ENCODE data around the gene CYB5A.
A peak's percentile ranks its signal among the peaks of the same experiment; 100 is the strongest.
"Not testable (repeated sequence)": the region's sequence is repeated elsewhere in the genome, so short reads cannot be mapped to it uniquely, and the experiment has no call there.

CYB5A gene

DNA sequence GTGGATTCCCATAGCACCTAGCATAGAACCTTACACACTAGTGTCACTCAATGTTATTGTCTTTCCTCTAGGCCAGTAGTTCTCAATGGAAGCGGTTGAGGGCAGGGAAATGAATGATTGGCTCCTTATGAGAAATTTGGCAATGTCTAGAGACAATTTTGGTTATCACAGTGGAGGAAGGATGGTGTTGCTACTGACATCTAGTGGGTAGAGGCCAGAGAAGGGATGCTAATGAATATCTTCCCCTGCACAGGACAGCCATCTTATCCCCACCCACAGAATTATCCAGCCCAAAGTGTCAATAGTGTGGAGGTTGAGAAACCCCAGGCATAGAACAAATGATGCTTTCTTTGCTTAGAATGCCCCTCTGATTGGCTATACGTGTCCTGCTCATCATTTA is 39.6 kb upstream of the CYB5A start:
- TF ChIP-seq, protein P1, sequence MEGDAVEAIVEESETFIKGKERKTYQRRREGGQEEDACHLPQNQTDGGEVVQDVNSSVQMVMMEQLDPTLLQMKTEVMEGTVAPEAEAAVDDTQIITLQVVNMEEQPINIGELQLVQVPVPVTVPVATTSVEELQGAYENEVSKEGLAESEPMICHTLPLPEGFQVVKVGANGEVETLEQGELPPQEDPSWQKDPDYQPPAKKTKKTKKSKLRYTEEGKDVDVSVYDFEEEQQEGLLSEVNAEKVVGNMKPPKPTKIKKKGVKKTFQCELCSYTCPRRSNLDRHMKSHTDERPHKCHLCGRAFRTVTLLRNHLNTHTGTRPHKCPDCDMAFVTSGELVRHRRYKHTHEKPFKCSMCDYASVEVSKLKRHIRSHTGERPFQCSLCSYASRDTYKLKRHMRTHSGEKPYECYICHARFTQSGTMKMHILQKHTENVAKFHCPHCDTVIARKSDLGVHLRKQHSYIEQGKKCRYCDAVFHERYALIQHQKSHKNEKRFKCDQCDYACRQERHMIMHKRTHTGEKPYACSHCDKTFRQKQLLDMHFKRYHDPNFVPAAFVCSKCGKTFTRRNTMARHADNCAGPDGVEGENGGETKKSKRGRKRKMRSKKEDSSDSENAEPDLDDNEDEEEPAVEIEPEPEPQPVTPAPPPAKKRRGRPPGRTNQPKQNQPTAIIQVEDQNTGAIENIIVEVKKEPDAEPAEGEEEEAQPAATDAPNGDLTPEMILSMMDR (IDR thresholded peaks at IDR 0.05; ENCODE audit: low read depth, low read length) = peak; percentile 53
- in situ Hi-C loops (cut with HindIII; ENCODE audit: low sequenced_read_pairs) = no loop called here
- no peak overlapping the region for H3K4me3 ChIP-seq (ENCODE audit: low read depth, low read length)
- peak; percentile 29 for DNase-seq (ENCODE audit: low read depth, low spot score)

DNA sequence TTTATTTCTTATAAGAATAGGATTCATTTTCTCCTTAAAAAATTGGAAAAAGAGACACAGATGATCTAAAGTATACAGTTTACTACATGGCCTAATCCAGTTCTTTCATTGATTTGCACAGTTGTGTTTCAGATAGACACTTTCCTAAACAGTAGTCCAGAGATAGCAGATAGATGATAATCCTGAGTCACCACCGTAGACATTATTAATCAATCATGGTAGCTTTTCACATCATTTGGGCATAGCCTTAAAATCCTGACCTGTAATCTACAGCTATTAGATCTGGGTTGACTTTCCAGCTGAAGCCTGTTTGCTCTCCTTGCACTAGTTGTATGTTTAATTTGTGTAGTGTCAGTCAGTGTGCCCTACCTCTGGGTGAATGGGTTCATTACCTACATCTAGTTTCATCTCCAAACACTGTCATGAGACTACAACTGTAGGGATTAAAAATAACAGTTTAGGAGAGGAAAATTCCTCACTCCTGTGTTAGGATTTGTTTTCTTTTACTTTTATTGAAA is 38.0 kb upstream of the CYB5A start:
- TF ChIP-seq, protein P1 (IDR thresholded peaks at IDR 0.05; ENCODE audit: low read depth, low read length) = no peak
- DNase-seq (ENCODE audit: low read depth, low spot score) = no peak
- in situ Hi-C loops (cut with HindIII; ENCODE audit: low sequenced_read_pairs) = no loop called here
- no peak overlapping the region for H3K4me3 ChIP-seq (ENCODE audit: low read depth, low read length)

DNA sequence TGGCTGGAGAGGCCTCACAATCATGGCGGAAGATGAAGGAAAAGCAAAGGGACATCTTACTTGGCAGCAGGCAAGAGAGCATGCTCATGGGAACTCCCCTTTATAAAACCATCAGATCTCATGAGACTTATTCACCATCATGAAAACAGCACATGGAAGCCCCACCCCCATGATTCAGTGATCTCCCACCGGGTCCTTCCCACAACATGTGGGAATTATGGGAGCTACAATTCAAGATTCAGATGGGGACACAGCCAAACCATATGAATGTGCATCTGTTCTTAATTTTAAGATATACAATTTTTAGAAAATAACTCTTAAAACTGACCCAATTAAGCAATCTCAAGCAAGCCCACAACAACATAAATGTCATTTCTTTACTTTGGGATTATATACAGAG is 36.4 kb upstream of the CYB5A start:
- TF ChIP-seq, protein P1 (IDR thresholded peaks at IDR 0.05; ENCODE audit: low read depth, low read length) = no peak
- DNase-seq (ENCODE audit: low read depth, low spot score) = peak; percentile 35
- H3K4me3 ChIP-seq (ENCODE audit: low read depth, low read length) = no peak overlapping the region
- in situ Hi-C loops (cut with HindIII; ENCODE audit: low sequenced_read_pairs) = no loop called here

DNA sequence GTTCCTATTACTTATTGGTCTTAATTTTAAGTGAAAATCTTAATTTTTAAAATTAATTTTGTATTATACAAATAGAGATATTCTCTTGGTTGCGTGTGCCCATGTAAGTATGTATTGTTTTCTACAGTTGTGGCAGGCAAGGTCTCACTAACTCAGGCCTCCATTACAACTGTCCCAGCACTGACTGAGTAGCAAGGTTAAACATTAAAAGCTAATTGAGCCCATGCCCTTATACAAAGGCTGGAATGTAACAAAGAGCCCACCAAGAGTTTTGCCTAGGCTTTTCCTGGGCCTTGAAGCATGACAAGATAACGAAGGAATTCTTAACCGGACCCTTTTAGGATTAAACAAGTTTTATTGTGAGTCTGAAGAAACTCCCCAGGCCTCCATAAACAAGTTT is 35.0 kb upstream of the CYB5A start:
- H3K4me3 ChIP-seq (ENCODE audit: low read depth, low read length); DNase-seq (ENCODE audit: low read depth, low spot score); in situ Hi-C loops (cut with HindIII; ENCODE audit: low sequenced_read_pairs): not testable (repeated sequence)

DNA sequence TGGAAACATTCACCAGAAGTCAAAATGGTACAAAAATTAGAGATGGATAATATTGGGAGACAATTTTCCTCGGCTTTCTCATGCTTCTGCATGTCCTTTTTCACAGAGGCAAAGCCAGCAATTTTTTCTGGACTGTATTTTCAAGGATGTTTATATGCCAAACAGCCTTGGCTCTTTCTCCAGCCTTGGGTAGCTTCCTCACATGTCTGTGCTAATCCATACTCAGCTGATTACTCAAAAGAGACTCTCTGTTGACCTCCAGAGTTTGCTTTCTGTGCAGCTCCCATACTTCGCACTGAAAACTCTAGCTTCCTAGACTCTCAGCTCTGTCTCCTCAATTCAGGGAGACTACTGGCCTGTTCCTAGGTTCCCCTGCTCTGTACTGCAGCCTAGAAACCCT is 34.5 kb upstream of the CYB5A start:
- in situ Hi-C loops (cut with HindIII; ENCODE audit: low sequenced_read_pairs) = no loop called here
- TF ChIP-seq, protein P1 (IDR thresholded peaks at IDR 0.05; ENCODE audit: low read depth, low read length) = no peak
- no peak overlapping the region for H3K4me3 ChIP-seq (ENCODE audit: low read depth, low read length)
- DNase-seq (ENCODE audit: low read depth, low spot score) = no peak

DNA sequence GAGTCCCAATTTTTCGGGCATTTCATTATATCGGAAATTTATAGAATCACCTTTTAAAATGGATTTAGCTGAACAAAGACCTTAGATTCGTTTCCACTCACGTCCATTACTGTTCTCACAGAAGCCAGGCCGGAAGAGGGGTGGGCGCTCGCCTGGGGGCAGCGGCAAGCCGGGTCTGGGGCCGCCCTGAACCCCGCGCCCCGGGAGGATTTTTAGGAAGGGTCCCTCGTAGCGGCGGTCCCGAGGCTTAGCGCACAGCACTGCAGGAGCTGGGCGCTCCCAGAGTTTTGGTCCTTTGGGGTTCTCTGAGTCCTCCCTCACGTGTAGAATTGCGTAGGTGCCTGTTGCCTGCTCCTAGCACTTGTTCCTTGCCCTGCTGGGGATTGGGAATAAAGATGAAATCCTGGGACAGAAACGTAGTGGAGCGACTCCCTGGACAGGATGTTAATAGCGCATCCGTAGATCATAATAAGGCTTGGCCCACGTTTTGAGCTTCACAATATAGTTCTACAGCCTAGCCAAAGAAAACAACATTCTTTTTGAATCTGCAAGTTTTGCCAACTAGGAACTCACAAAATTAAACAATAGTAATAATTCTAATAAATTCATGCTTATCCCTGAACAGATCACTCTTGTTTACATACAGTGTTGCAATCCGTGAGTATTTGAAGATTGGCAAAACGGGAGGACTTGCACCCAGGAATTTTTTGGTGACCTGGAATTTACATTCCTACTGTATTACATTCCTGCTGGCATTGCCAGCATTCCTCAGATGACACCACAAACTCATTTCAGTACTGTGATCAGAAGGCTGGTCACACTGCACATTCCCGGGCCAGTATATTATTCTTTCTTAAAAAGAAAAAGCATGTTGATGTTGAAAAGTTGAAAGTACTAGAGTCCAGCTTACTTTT is 24.8 kb upstream of the CYB5A start:
- in situ Hi-C loops (cut with HindIII; ENCODE audit: low sequenced_read_pairs) = no loop called here
- TF ChIP-seq, protein P1 (IDR thresholded peaks at IDR 0.05; ENCODE audit: low read depth, low read length) = no peak
- no peak overlapping the region for H3K4me3 ChIP-seq (ENCODE audit: low read depth, low read length)
- peak; percentile 67 for DNase-seq (ENCODE audit: low read depth, low spot score)
